Rectal smooth muscle tissue (tissue), 1 donor: ENCODE data around the gene SLC7A14.

ENCODE experiments used
- H3K27ac ChIP-seq: one replicate; pipeline ENCODE4 v1.7.0; 2013; ENCODE audit warnings: low read depth, low read length, inconsistent platforms
- H3K27me3 ChIP-seq: one replicate; pipeline ENCODE4 v1.7.0; 2013; ENCODE audit warnings: low read length; ENCODE audit not compliant: control insufficient read depth, insufficient read depth
- H3K36me3 ChIP-seq: one replicate; pipeline ENCODE4 v1.7.0; 2013; ENCODE audit warnings: low read length; ENCODE audit not compliant: control insufficient read depth, insufficient read depth
- H3K4me1 ChIP-seq: one replicate; pipeline ENCODE4 v1.7.0; 2013; ENCODE audit warnings: low read length; ENCODE audit not compliant: control insufficient read depth, insufficient read depth
- H3K4me3 ChIP-seq: one replicate; pipeline ENCODE4 v1.7.0; 2013; ENCODE audit warnings: low read length
- H3K9ac ChIP-seq: one replicate; pipeline ENCODE4 v1.7.0; 2013; ENCODE audit warnings: low read length

Gene SLC7A14

DNA sequence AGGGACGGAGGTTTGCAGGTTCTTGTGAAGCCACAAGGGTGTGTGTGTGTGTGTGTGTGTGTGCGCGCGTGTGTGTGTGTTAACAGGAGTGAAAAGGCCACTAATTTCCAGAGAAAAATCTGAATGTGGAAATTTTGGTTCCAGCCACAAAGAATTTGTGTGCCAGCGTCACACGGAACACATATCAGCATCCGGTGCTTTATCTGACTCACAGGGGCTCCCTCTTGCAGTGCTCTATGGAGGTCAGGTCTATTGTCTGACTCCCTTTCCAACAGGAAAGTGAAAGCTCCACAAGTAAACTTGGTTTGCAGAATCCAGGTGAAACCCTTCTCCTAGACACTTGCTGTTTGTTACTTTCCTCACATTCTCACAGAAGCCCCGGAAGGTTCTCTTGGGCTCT, 161.0 kb downstream of the SLC7A14 start:
- H3K36me3 ChIP-seq = no peaks in the 10 kb centered on the region
- H3K9ac ChIP-seq = no peak overlapping the region
- no peak overlapping the region for H3K27ac ChIP-seq
- no peak overlapping the region for H3K4me3 ChIP-seq
- H3K4me1 ChIP-seq = no peaks in the 10 kb centered on the region
- no peaks in the 10 kb centered on the region for H3K27me3 ChIP-seq

DNA sequence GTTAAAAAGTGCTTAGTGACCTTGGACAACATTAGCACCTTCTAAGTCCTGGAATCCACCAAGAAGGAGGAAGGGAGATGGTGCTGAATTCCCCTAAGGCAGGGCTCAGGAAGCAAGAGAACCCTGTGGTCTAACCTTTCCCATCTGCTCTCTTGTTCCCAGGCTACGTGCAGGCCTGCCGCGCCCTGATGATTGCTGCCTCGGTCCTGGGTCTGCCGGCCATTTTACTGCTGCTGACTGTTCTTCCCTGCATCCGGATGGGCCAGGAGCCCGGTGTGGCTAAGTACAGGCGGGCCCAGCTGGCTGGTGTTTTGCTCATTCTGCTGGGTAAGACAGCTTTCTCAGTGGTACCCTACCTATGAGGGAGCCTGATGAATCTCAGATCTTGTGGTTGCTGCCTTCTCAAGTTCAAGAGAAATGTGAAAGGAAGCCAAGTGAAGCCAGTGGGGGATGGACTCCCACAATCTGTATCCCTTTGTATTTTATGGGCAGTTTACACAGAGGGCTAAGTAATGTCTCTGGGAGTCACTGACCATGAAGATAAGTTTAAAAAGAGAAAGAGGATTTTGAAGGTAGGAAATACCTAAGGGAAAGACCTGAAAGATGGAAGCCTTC, 162.8 kb downstream of the SLC7A14 start:
- peaks cover 7% of the 10 kb centered on the region for H3K27me3 ChIP-seq
- no peak overlapping the region for H3K4me3 ChIP-seq
- no peaks in the 10 kb centered on the region for H3K4me1 ChIP-seq
- H3K27ac ChIP-seq = no peak overlapping the region
- no peaks in the 10 kb centered on the region for H3K36me3 ChIP-seq
- H3K9ac ChIP-seq = no peak overlapping the region

- Histone ChIP-seq H3K4me1 (no peaks in the 10 kb centered on the region), H3K27me3 (peaks cover 7% of the 10 kb centered on the region), H3K27ac (no peak overlapping the region), H3K36me3 (no peaks in the 10 kb centered on the region), H3K9ac (no peak overlapping the region), H3K4me3 (no peak overlapping the region)
Observed at GRCh38 chr3:170421758-170422157, 164.1 kb downstream of the SLC7A14 start.

GRCh38 chr3:170421111-170421641, 164.7 kb downstream of the SLC7A14 start:
- H3K27ac ChIP-seq = no peak overlapping the region

GRCh38 chr3:170420307-170420821, 165.5 kb downstream of the SLC7A14 start:
- Histone ChIP-seq H3K4me3 (peak overlapping the region; percentile 55), H3K4me1 (no peaks in the 10 kb centered on the region), H3K9ac (no peak overlapping the region), H3K36me3 (no peaks in the 10 kb centered on the region), H3K27ac (no peak overlapping the region), H3K27me3 (peaks cover 7% of the 10 kb centered on the region)

More at GRCh38 chr3:170421111-170421641, 164.7 kb downstream of the SLC7A14 start:
- Histone ChIP-seq H3K4me3 (no peak overlapping the region), H3K36me3 (no peaks in the 10 kb centered on the region), H3K27me3 (peaks cover 7% of the 10 kb centered on the region), H3K9ac (no peak overlapping the region), H3K4me1 (no peaks in the 10 kb centered on the region)

DNA sequence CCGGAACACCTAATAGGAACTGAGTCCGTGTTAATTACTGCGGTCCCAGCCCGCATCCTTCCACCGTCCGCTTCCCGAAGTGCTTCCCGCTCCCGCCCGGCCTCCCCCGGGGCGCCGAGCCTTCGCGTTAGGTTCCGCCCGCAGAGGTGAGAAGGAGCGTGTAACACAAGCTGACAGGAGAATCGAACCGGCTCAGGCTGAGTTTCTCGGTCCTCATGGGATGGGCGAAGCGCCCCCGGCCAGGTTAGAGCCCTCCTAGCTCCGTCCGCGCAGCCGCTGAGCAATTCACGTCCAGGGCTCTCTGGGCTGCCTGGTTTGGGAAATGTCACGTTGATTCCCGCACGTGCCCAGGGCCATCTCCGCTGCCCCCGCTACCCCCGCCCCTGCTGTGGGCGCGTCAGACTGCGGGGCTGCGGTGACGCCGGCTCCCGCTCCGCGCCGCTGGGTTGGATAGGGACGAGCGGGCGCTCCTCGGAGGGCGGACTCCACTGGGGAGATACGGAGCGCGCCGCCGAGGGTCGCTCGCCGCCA, 166.3 kb downstream of the SLC7A14 start:
- peak overlapping the region; percentile 55 for H3K4me3 ChIP-seq
- H3K4me1 ChIP-seq = no peaks in the 10 kb centered on the region
- no peak overlapping the region for H3K27ac ChIP-seq
- no peak overlapping the region for H3K9ac ChIP-seq
- no peaks in the 10 kb centered on the region for H3K36me3 ChIP-seq
- H3K27me3 ChIP-seq = peaks cover 7% of the 10 kb centered on the region

- no peak within 1 kb of the TSS for H3K27ac ChIP-seq
- peaks cover 7% of the 10 kb centered on the region for H3K27me3 ChIP-seq
- H3K36me3 ChIP-seq = no peaks in the 10 kb centered on the region
- peak within 1 kb of the TSS; percentile 56 for H3K4me3 ChIP-seq
- H3K9ac ChIP-seq = no peak within 1 kb of the TSS
- H3K4me1 ChIP-seq = no peaks in the 10 kb centered on the region
Observed at GRCh38 chr3:170418422-170419398, 167.2 kb downstream of the SLC7A14 start, which contains the start of gene CLDN11. Gene CLDN11, plus strand, starts transcription at chr3:170418868. Its CDS starts 199 bp downstream, at chr3:170419067.

DNA sequence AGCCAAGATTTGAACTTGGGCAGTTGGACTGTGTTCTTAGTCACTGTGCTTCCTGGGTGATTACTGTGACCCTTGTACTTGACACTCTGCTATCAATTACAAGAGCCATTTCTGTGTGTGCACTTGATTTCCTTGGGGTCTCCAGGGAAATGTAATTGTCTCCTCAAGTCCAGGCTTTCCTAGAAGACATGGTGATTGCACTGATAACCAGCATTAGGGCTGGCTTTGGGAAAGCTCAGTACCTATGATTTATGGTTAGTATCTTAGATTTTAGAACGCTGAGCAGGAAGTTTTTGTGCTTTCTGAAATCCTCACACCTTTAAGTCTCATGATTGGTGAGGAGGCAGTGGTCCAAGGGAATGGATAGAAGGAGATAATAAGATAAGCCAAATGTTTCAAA, 168.8 kb downstream of the SLC7A14 start:
- no peaks in the 10 kb centered on the region for H3K4me1 ChIP-seq
- H3K36me3 ChIP-seq = no peaks in the 10 kb centered on the region
- H3K4me3 ChIP-seq = no peak overlapping the region
- no peak overlapping the region for H3K27ac ChIP-seq
- no peak overlapping the region for H3K9ac ChIP-seq
- H3K27me3 ChIP-seq = peaks cover 7% of the 10 kb centered on the region

GRCh38 chr3:170414202-170414663, 171.6 kb downstream of the SLC7A14 start:
- H3K4me3 ChIP-seq = no peak overlapping the region
- H3K27me3 ChIP-seq = peaks cover 7% of the 10 kb centered on the region
- H3K4me1 ChIP-seq = no peaks in the 10 kb centered on the region
- H3K36me3 ChIP-seq = no peaks in the 10 kb centered on the region
- H3K27ac ChIP-seq = no peak overlapping the region
- H3K9ac ChIP-seq = no peak overlapping the region

- Histone ChIP-seq H3K4me3 (no peak overlapping the region), H3K9ac (no peak overlapping the region), H3K27ac (no peak overlapping the region), H3K36me3 (no peaks in the 10 kb centered on the region), H3K27me3 (peaks cover under 1% of the 10 kb centered on the region), H3K4me1 (no peaks in the 10 kb centered on the region)
Observed at GRCh38 chr3:170413291-170413690, 172.6 kb downstream of the SLC7A14 start.

DNA sequence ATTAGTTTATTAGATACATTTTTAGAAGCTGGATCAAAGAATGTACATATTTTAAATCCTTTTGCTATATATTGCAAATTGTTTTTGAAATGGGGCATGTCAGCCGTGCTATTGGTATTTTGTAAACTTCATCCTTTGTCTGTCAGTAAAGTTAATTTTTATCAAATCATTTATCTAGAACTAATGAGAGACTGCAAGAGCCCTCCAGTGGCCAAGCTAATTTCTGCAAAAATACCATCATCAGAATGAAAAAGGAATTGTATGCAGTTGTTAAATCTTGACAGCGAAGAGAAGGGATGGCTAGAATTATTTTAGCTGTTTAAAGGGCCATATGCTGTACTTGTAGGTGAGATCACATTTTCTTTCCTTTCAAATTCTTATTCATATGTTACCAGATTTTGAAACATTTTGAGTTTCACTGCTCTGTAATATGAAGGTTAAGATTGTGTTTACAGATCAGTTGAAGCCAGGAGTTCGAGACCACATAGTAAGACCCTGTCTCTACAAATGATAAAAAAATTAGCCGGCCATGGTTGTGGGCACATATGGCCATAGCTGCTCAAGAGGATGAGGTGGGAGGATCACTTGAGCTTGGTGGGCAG, 175.3 kb downstream of the SLC7A14 start:
- H3K36me3 ChIP-seq = no peaks in the 10 kb centered on the region
- no peak overlapping the region for H3K4me3 ChIP-seq
- H3K27me3 ChIP-seq = no peaks in the 10 kb centered on the region
- H3K27ac ChIP-seq = no peak overlapping the region
- no peak overlapping the region for H3K9ac ChIP-seq
- H3K4me1 ChIP-seq = no peaks in the 10 kb centered on the region
